ENCODE data around the gene ANTKMT.

The ANTKMT gene

GRCh38 chr16:760065-760464 lies 39.1 kb downstream of the ANTKMT start:
- TF ChIP-seq REST (IDR thresholded peaks at IDR 0.05; ENCODE audit: low read depth) (no peak), TAF1 (IDR thresholded peaks at IDR 0.05; ENCODE audit: low read depth) (no peak), FOXM1 (IDR thresholded peaks at IDR 0.05; ENCODE audit: borderline replicate concordance, low read depth) (no peak), ZBTB7A (IDR thresholded peaks at IDR 0.05; ENCODE audit: low read depth) (0 out of 2 replicates have a peak, but pooled peaks have one; percentile 34)

- TF ChIP-seq TCF12 (IDR thresholded peaks at IDR 0.05; ENCODE audit: low read depth), result no peak
- 0 out of 2 replicates have a peak, but pooled peaks have one; percentile 9 for TF ChIP-seq MAX (IDR thresholded peaks at IDR 0.05)
- TF ChIP-seq RAD21 (IDR thresholded peaks at IDR 0.05; ENCODE audit: low read depth), result no peak
- peak; percentile 44; the same call in 1 of the 2 replicates for TF ChIP-seq EGR1 (IDR thresholded peaks at IDR 0.05)
- no peak for TF ChIP-seq EP300 (IDR thresholded peaks at IDR 0.05; ENCODE audit: borderline replicate concordance)
- TF ChIP-seq REST (IDR thresholded peaks at IDR 0.05; ENCODE audit: low read depth), result no peak
- TF ChIP-seq CREB1 (IDR thresholded peaks at IDR 0.05; ENCODE audit: low read depth), result no peak
- no peak for TF ChIP-seq YY1 (IDR thresholded peaks at IDR 0.05; ENCODE audit: low read depth)
- no peak for TF ChIP-seq FOXM1 (IDR thresholded peaks at IDR 0.05; ENCODE audit: borderline replicate concordance, low read depth)
- TF ChIP-seq TEAD4 (IDR thresholded peaks at IDR 0.05), result peak; percentile 62
Observed at GRCh38 chr16:760545-761343, 39.8 kb downstream of the ANTKMT start, which contains the start of gene MSLN. MSLN (plus strand) TSS chr16:760734; CDS start chr16:762681, 1,947 bp downstream.

- TF ChIP-seq ZBTB7A (IDR thresholded peaks at IDR 0.05; ENCODE audit: low read depth) (no peak), REST (IDR thresholded peaks at IDR 0.05; ENCODE audit: low read depth) (no peak), TEAD4 (IDR thresholded peaks at IDR 0.05) (no peak), YY1 (IDR thresholded peaks at IDR 0.05; ENCODE audit: low read depth) (no peak), TAF1 (IDR thresholded peaks at IDR 0.05; ENCODE audit: low read depth) (no peak), EP300 (IDR thresholded peaks at IDR 0.05; ENCODE audit: borderline replicate concordance) (no peak)
Observed at GRCh38 chr16:761625-762513, 40.9 kb downstream of the ANTKMT start.

GRCh38 chr16:762595-763268 lies 41.8 kb downstream of the ANTKMT start:
- TF ChIP-seq ZBTB7A (IDR thresholded peaks at IDR 0.05; ENCODE audit: low read depth) (0 out of 2 replicates have a peak, but pooled peaks have one; percentile 48), TAF1 (IDR thresholded peaks at IDR 0.05; ENCODE audit: low read depth) (no peak), TEAD4 (IDR thresholded peaks at IDR 0.05) (no peak)
